Endothelial cell of umbilical vein (primary cell): Measurements from ENCODE around the gene SPACA9. TPM values are rescaled to one million over a fixed set of nuclear protein-coding genes. Genes with fewer than 3 reads are reported as not detected.

Source experiments
- BruUV-seq: library from RNA; stranded (reverse); fragments of 400-500 nt; replicated peaks from 2 replicates; lab custom pipeline; 2021; lab: Mats Ljungman, UMichigan
- CTCF ChIA-PET: fragments of 300-600, 350-600 bp; sonication (Branson Sonifier 250); formaldehyde crosslinking; loops from one replicate; lab custom pipeline; 2021; ENCODE audit warnings: antibody characterized with exemption, inconsistent platforms; lab: Charles Lee
- POLR2A ChIA-PET: fragments of 300-600, 350-600 bp; sonication (Branson Sonifier 250); formaldehyde crosslinking; loops from one replicate; lab custom pipeline; 2021; ENCODE audit warnings: antibody characterized with exemption, inconsistent platforms; lab: Charles Lee
- DNase-seq: peaks from one replicate; pipeline ENCODE4 v3.0.0-alpha.2; 2011; ENCODE audit warnings: low read depth, low spot score
- FAIRE-seq: peaks from 2 replicates; lab custom pipeline; 2011; peaks lifted over from hg19 to GRCh38; lab: Jason Lieb, UNC
- H2AFZ ChIP-seq: 2 replicates; pipeline ENCODE4 v1.6.0; 2012; ENCODE audit warnings: low read depth, low read length, control low read depth, inconsistent platforms
- H3K27ac ChIP-seq: 2 replicates; pipeline ENCODE4 v1.5.1; 2011; ENCODE audit warnings: low read depth, mild to moderate bottlenecking, control low read depth, low read length, moderate library complexity; ENCODE audit not compliant: insufficient read depth
- H3K27me3 ChIP-seq, 2 experiments: 2 replicates each; pipeline versions ENCODE4 v1.6.0 to v1.6.1; 2011; ENCODE audit warnings: low read length in 2 of 2, mixed read lengths in 1 of 2; ENCODE audit not compliant: control insufficient read depth in 2 of 2, insufficient read depth in 2 of 2
- H3K36me3 ChIP-seq, 2 experiments: 2 replicates in 1 of 2; 3 replicates in 1 of 2; pipeline ENCODE4 v1.5.1; 2011; ENCODE audit warnings: low read length in 2 of 2, mild to moderate bottlenecking in 1 of 2, moderate library complexity in 1 of 2; ENCODE audit not compliant: control insufficient read depth in 2 of 2, insufficient read depth in 2 of 2; ENCODE audit errors: extremely low read depth in 1 of 2
- H3K4me1 ChIP-seq: 3 replicates; pipeline ENCODE4 v1.5.1; 2011; ENCODE audit warnings: mild to moderate bottlenecking, low read length; ENCODE audit not compliant: control insufficient read depth, insufficient read depth; ENCODE audit errors: extremely low read depth
- H3K4me2 ChIP-seq: 2 replicates; pipeline ENCODE4 v1.6.1; 2011; ENCODE audit warnings: low read length, control low read depth, mixed read lengths; ENCODE audit not compliant: insufficient read depth
- H3K4me3 ChIP-seq, 3 experiments: fragments of 200-600 bp in 1 of 3; sonication (generic), shearing (Covaris generic) in 1 of 3; replicated peaks in 1 of 3; 2 replicates each; pipeline ENCODE4 v1.5.1; 2011 to 2016; ENCODE audit warnings: control low read depth in 3 of 3, low read length in 3 of 3, mild to moderate bottlenecking in 2 of 3, inconsistent platforms in 1 of 3, low read depth in 1 of 3, moderate library complexity in 1 of 3; ENCODE audit not compliant: insufficient read depth in 1 of 3
- H3K79me2 ChIP-seq: 2 replicates; pipeline ENCODE4 v1.6.0; 2012; ENCODE audit warnings: low read length, inconsistent platforms; ENCODE audit not compliant: control insufficient read depth, insufficient read depth
- H3K9ac ChIP-seq: replicated peaks from 2 replicates; pipeline ENCODE3; 2011; ENCODE audit warnings: low read length, control low read depth; ENCODE audit not compliant: insufficient read depth; ENCODE audit errors: extremely low read depth
- H3K9me1 ChIP-seq: replicated peaks from 3 replicates; pipeline ENCODE4 v1.6.0; 2011; ENCODE audit warnings: mild to moderate bottlenecking, low read length; ENCODE audit not compliant: control insufficient read depth, insufficient read depth; ENCODE audit errors: extremely low read depth
- H3K9me3 ChIP-seq: replicated peaks from 2 replicates; pipeline ENCODE4 v1.5.1; 2012; ENCODE audit warnings: low read length, inconsistent platforms; ENCODE audit not compliant: control insufficient read depth, insufficient read depth
- H4K20me1 ChIP-seq: replicated peaks from 2 replicates; pipeline ENCODE3; 2011; ENCODE audit warnings: mild to moderate bottlenecking, low read length; ENCODE audit not compliant: control insufficient read depth, insufficient read depth; ENCODE audit errors: extremely low read depth
- EZH2 ChIP-seq: IDR thresholded peaks from 2 replicates; pipeline ENCODE4 v1.6.1; 2012; ENCODE audit warnings: borderline replicate concordance, low read depth, mild to moderate bottlenecking, moderate library complexity, low read length, inconsistent platforms; ENCODE audit not compliant: severe bottlenecking
- FOS ChIP-seq: IDR thresholded peaks from 2 replicates; pipeline ENCODE4 v1.6.1; 2011; ENCODE audit warnings: mild to moderate bottlenecking, low read length, moderate library complexity, borderline replicate concordance; ENCODE audit not compliant: insufficient read depth
- GATA2 ChIP-seq: IDR thresholded peaks from 2 replicates; pipeline ENCODE4 v1.7.0; 2011; ENCODE audit warnings: low read depth, mild to moderate bottlenecking, moderate library complexity, mixed read lengths, low read length; ENCODE audit not compliant: insufficient read length, insufficient read depth
- JUN ChIP-seq: IDR thresholded peaks from 2 replicates; pipeline ENCODE4 v1.6.1; 2011; ENCODE audit warnings: borderline replicate concordance, low read depth; ENCODE audit not compliant: insufficient read length, insufficient read depth
- MYC ChIP-seq: IDR thresholded peaks from one replicate; pipeline ENCODE4 v1.6.1; 2011; ENCODE audit warnings: mild to moderate bottlenecking, low read depth, low read length
- POLR2A ChIP-seq: IDR thresholded peaks from 2 replicates; pipeline ENCODE4 v1.6.1; 2012; ENCODE audit warnings: low read depth, mild to moderate bottlenecking, control low read depth, low read length
- POLR2AphosphoS5 ChIP-seq: IDR thresholded peaks from 2 replicates; pipeline ENCODE4 v1.6.1; 2012; ENCODE audit warnings: low read depth, mild to moderate bottlenecking, control low read depth, low read length, moderate library complexity; ENCODE audit not compliant: insufficient read depth
- dilution Hi-C: fragments of 300-500 bp; cut with MboI; formaldehyde crosslinking; loops from one replicate; pipeline ENCODE4 v1.15.0; 2019; ENCODE audit warnings: low sequenced_read_pairs; ENCODE audit not compliant: extremely low pct_ligation_motif_present
- intact Hi-C: fragments of 100-400 bp; cut with micrococcal nuclease; formaldehyde crosslinking; loops from one replicate; pipeline ENCODE4 v1.10.0; 2022
- polyA plus RNA-seq, 4 experiments: library from polyadenylated mRNA; depleted of rRNA in 3 of 4; stranded (reverse) in 3 of 4; unstranded in 1 of 4; fragments of >200 nt; gene quantifications; 2 replicates each; pipeline versions ENCODE4 v1.2.1 to v1.2.3, GENCODE V29; 2011 to 2012; ENCODE audit warnings: missing spikeins in 1 of 4
- total RNA-seq: library from RNA; stranded (reverse); gene quantifications from 2 replicates; pipeline ENCODE4 v1.2.3, GENCODE V29; 2021
- TF ChIP-seq, protein P1 (sequence below): IDR thresholded peaks from 2 replicates; pipeline ENCODE4 v1.6.1; 2011; ENCODE audit not compliant: insufficient read depth, insufficient read length
- TF ChIP-seq, protein P2 (sequence below), 2 donors: IDR thresholded peaks; 1 replicate in 1 of 2; 2 replicates in 1 of 2; pipeline ENCODE4 v1.5.1; 2011; ENCODE audit warnings: low read length in 2 of 2, mild to moderate bottlenecking in 2 of 2, moderate library complexity in 2 of 2, control low read depth in 1 of 2, inconsistent platforms in 1 of 2, low read depth in 1 of 2; ENCODE audit not compliant: insufficient read depth in 1 of 2; ENCODE audit errors: extremely low read depth in 1 of 2

Gene SPACA9
- total and polyA plus RNA-seq, 2 donors (not counting 3 experiments of a cell fraction or from before 2014, with no cell fraction given) = 2.6 to 3.6 TPM

DNA sequence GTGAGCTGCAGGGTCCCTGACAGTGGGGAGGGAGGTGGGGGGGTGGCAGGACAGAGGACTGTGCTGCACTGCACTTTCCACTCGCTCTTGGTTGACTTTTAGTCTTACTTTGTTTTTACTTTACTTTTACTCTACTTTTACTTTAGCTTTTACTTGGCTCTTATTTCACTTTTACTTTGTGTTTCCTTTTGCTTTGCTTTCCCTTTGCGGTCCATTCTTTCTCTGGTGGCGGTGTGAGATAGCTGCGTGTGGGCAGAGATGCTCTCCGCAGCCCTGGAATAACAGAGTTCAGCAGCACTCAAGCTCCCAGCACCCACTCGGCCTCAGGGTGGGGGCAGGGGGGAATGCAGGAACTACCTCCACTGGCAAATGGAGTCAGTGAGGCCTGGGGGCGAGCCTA is 5.3 kb upstream of the SPACA9 start:
- intact Hi-C loops (no loop called here), dilution Hi-C loops (no loop called here)
- H3K9me1 ChIP-seq = no peaks in the 10 kb centered on the region
- peaks cover 2% of the 10 kb centered on the region for H3K4me1 ChIP-seq
- H3K4me2 ChIP-seq = no peak overlapping the region
- H3K36me3 ChIP-seq = no peaks in the 10 kb centered on the region
- CTCF ChIA-PET = interaction anchor here (0.9 to 1.4 kb wide), 2 partner anchors 22 to 29 kb away, joined by 3 to 5 read pairs; no protein-coding TSS in a partner anchor
- no peaks in the 10 kb centered on the region for H3K9me3 ChIP-seq
- H2AFZ ChIP-seq = no peak overlapping the region
- BruUV-seq = no TSS peak
- H3K27ac ChIP-seq = no peak overlapping the region
- no peak for DNase-seq
- peaks cover 0 to 3% of the 10 kb centered on the region in 2 experiments for H3K27me3 ChIP-seq
- POLR2A ChIA-PET = no interaction called here
- no peaks in the 10 kb centered on the region for H3K79me2 ChIP-seq
- TF ChIP-seq POLR2AphosphoS5 (no peak), GATA2 (no peak), POLR2A (no peak), JUN (no peak), MYC (no peak), EZH2 (no peak), FOS (no peak)
- TF ChIP-seq, protein P1, sequence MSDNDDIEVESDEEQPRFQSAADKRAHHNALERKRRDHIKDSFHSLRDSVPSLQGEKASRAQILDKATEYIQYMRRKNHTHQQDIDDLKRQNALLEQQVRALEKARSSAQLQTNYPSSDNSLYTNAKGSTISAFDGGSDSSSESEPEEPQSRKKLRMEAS = no peak
- TF ChIP-seq, protein P2, sequence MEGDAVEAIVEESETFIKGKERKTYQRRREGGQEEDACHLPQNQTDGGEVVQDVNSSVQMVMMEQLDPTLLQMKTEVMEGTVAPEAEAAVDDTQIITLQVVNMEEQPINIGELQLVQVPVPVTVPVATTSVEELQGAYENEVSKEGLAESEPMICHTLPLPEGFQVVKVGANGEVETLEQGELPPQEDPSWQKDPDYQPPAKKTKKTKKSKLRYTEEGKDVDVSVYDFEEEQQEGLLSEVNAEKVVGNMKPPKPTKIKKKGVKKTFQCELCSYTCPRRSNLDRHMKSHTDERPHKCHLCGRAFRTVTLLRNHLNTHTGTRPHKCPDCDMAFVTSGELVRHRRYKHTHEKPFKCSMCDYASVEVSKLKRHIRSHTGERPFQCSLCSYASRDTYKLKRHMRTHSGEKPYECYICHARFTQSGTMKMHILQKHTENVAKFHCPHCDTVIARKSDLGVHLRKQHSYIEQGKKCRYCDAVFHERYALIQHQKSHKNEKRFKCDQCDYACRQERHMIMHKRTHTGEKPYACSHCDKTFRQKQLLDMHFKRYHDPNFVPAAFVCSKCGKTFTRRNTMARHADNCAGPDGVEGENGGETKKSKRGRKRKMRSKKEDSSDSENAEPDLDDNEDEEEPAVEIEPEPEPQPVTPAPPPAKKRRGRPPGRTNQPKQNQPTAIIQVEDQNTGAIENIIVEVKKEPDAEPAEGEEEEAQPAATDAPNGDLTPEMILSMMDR (IDR thresholded peaks at IDR 0.05; ENCODE audit: extremely low read depth in 1 of 2, insufficient read depth in 1 of 2, low read depth in 1 of 2, low read length in 2 of 2) = no peak
- FAIRE-seq = no peak
- no peak overlapping the region for H3K9ac ChIP-seq
- H4K20me1 ChIP-seq = no peaks in the 10 kb centered on the region
- no peak overlapping the region for H3K4me3 ChIP-seq
